ENCODE data around the gene MACROD2. TPM values are rescaled to one million over a fixed set of nuclear protein-coding genes. Genes with fewer than 3 reads are reported as not detected.

Gene MACROD2
- polyA plus RNA-seq, 4 donors, result 1.00 to 4.8 (median 1.4) TPM

- no peak for FAIRE-seq
- no peaks in the 10 kb centered on the region for H3K36me3 ChIP-seq (ENCODE audit: control insufficient read depth in 3 of 3, insufficient read depth in 2 of 3, low read depth in 1 of 3, low read length in 3 of 3)
- peaks cover 0 to 1% of the 10 kb centered on the region in 2 donors for H3K9me3 ChIP-seq (ENCODE audit: control insufficient read depth in 2 of 2, insufficient read depth in 1 of 2, low read depth in 1 of 2, low read length in 1 of 2)
- H3K4me3 ChIP-seq (ENCODE audit: low read depth in 1 of 3, low read length in 3 of 3), result no peak overlapping the region
- peak; percentile 54 to 87 for DNase-seq
- 32 to 65% (median 37%) methylated on average over 2 of the region's 2 CpGs for WGBS, 3 donors
- no peaks in the 10 kb centered on the region for H3K27me3 ChIP-seq (ENCODE audit: control insufficient read depth in 3 of 3, insufficient read depth in 3 of 3, low read length in 3 of 3)
- H3K4me1 ChIP-seq (ENCODE audit: control insufficient read depth in 3 of 3, insufficient read depth in 2 of 3, low read depth in 1 of 3, low read length in 2 of 3), result peaks cover 0 to 20% (median 0%) of the 10 kb centered on the region in 3 donors
- H3K27ac ChIP-seq (ENCODE audit: low read depth in 1 of 3, low read length in 2 of 3), result peak overlapping the region in 1 of 3 donors; percentile 55
These were observed 1602.0 kb downstream of the MACROD2 start for GRCh38 chr20:15597306-15597705.

DNA sequence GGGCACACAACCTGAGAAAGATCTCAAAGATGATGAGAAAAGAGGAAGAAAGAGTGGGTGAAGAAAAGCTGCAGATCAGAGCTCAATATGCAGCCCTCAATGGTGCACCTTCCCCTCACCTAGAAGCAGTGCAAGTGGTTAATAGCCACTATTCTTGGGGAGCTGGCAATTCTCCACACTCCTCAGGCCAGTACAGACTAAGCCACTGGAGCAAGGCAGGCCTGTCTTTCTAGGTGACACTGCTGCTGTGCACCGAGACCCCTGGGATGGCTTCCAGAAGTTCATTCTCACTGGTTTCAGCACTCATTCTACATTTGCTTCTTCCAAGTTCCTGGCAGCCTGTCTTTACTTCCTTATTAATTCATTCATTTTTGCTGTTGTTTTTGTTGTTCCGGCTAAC, 1604.6 kb downstream of the MACROD2 start:
- Histone ChIP-seq H3K27me3 (ENCODE audit: control insufficient read depth in 3 of 3, insufficient read depth in 3 of 3, low read length in 3 of 3) (no peaks in the 10 kb centered on the region), H3K27ac (ENCODE audit: low read depth in 1 of 3, low read length in 2 of 3) (peak overlapping the region in 1 of 3 donors; percentile 15), H3K36me3 (ENCODE audit: control insufficient read depth in 3 of 3, insufficient read depth in 2 of 3, low read depth in 1 of 3, low read length in 3 of 3) (no peaks in the 10 kb centered on the region), H3K4me3 (ENCODE audit: low read depth in 1 of 3, low read length in 3 of 3) (no peak overlapping the region), H3K4me1 (ENCODE audit: control insufficient read depth in 3 of 3, insufficient read depth in 2 of 3, low read depth in 1 of 3, low read length in 2 of 3) (peaks cover 0 to 16% (median 0%) of the 10 kb centered on the region in 3 donors), H3K9me3 (ENCODE audit: control insufficient read depth in 2 of 2, insufficient read depth in 1 of 2, low read depth in 1 of 2, low read length in 1 of 2) (peaks cover 0 to 1% of the 10 kb centered on the region in 2 donors)
- WGBS, 3 donors, result 90 to 91% (median 91%) methylated on average over 2 of the region's 2 CpGs
- DNase-seq, result no peak
- no peak for FAIRE-seq

GRCh38 chr20:15600565-15600964, 1605.2 kb downstream of the MACROD2 start:
- Histone ChIP-seq H3K36me3 (ENCODE audit: control insufficient read depth in 3 of 3, insufficient read depth in 2 of 3, low read depth in 1 of 3, low read length in 3 of 3) (no peaks in the 10 kb centered on the region), H3K27me3 (ENCODE audit: control insufficient read depth in 3 of 3, insufficient read depth in 3 of 3, low read length in 3 of 3) (no peaks in the 10 kb centered on the region), H3K27ac (ENCODE audit: low read depth in 1 of 3, low read length in 2 of 3) (peak overlapping the region in 1 of 3 donors; percentile 15), H3K4me3 (ENCODE audit: low read depth in 1 of 3, low read length in 3 of 3) (no peak overlapping the region), H3K9me3 (ENCODE audit: control insufficient read depth in 2 of 2, insufficient read depth in 1 of 2, low read depth in 1 of 2, low read length in 1 of 2) (peaks cover 0 to 1% of the 10 kb centered on the region in 2 donors), H3K4me1 (ENCODE audit: control insufficient read depth in 3 of 3, insufficient read depth in 2 of 3, low read depth in 1 of 3, low read length in 2 of 3) (peaks cover 0 to 16% (median 0%) of the 10 kb centered on the region in 3 donors)
- 85 to 90% (median 87%) methylated on average over 2 of the region's 2 CpGs for WGBS, 3 donors
- FAIRE-seq (no peak), DNase-seq (peak in 1 of 2 donors; percentile 13)

- DNase-seq (peak in 1 of 2 donors; percentile 16), FAIRE-seq (no peak)
- peaks cover 0 to 1% of the 10 kb centered on the region in 2 donors for H3K9me3 ChIP-seq (ENCODE audit: control insufficient read depth in 2 of 2, insufficient read depth in 1 of 2, low read depth in 1 of 2, low read length in 1 of 2)
- no peaks in the 10 kb centered on the region for H3K27me3 ChIP-seq (ENCODE audit: control insufficient read depth in 3 of 3, insufficient read depth in 3 of 3, low read length in 3 of 3)
- H3K36me3 ChIP-seq (ENCODE audit: control insufficient read depth in 3 of 3, insufficient read depth in 2 of 3, low read depth in 1 of 3, low read length in 3 of 3), result no peaks in the 10 kb centered on the region
- H3K4me1 ChIP-seq (ENCODE audit: control insufficient read depth in 3 of 3, insufficient read depth in 2 of 3, low read depth in 1 of 3, low read length in 2 of 3), result peaks cover 0 to 7% (median 0%) of the 10 kb centered on the region in 3 donors
- no peak overlapping the region for H3K4me3 ChIP-seq (ENCODE audit: low read depth in 1 of 3, low read length in 3 of 3)
- H3K27ac ChIP-seq (ENCODE audit: low read depth in 1 of 3, low read length in 2 of 3), result no peak overlapping the region
These were observed 1608.2 kb downstream of the MACROD2 start for GRCh38 chr20:15603506-15603905.

DNA sequence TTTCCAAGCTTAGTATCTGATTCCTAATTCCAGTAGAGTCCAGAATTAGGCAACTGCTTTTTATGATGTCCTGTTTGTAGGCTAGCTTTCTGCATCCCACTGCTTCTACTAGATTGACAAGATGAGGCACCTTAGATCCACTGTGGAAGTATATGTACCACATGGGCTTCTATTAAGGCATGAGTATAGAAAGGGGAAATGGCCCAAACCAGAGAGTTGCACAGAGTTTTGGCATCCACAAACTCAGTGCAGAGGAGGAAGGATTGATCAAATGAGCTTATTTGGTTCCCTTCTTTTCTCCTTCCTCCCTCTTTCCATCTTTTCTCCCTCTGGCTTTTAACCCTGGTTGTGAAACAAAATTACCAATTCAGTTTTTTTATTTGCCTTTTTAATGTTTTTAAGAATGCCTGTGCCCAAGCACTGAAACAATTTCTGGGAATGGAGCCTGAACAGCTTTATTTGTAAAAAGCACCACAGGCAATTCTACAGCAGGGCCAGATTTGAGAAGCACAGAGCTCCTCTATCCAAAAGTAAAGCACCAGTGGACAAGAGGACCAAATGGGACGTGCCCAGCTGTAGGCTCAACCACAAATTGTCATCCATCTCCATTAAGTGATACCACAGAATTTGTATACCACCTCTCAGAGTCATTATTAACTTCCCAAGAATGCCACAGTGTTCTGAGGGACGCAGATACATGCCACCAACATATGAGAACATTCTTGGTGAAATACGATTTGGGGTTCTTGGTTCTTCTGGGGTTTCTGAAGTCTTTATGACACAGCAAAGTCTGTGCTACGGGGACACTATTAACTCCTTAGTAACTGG, 1608.9 kb downstream of the MACROD2 start:
- H3K36me3 ChIP-seq (ENCODE audit: control insufficient read depth in 3 of 3, insufficient read depth in 2 of 3, low read depth in 1 of 3, low read length in 3 of 3), result no peaks in the 10 kb centered on the region

GRCh38 chr20:15609921-15610320, 1614.6 kb downstream of the MACROD2 start:
- WGBS, 3 donors, result 64 to 71% (median 68%) methylated on average over 4 of the region's 4 CpGs
- Histone ChIP-seq H3K27me3 (ENCODE audit: control insufficient read depth in 3 of 3, insufficient read depth in 3 of 3, low read length in 3 of 3) (no peaks in the 10 kb centered on the region), H3K9me3 (ENCODE audit: control insufficient read depth in 2 of 2, insufficient read depth in 1 of 2, low read depth in 1 of 2, low read length in 1 of 2) (no peaks in the 10 kb centered on the region), H3K4me3 (ENCODE audit: low read depth in 1 of 3, low read length in 3 of 3) (no peak overlapping the region), H3K27ac (ENCODE audit: low read depth in 1 of 3, low read length in 2 of 3) (no peak overlapping the region), H3K4me1 (ENCODE audit: control insufficient read depth in 3 of 3, insufficient read depth in 2 of 3, low read depth in 1 of 3, low read length in 2 of 3) (no peaks in the 10 kb centered on the region), H3K36me3 (ENCODE audit: control insufficient read depth in 3 of 3, insufficient read depth in 2 of 3, low read depth in 1 of 3, low read length in 3 of 3) (no peaks in the 10 kb centered on the region)
- FAIRE-seq (no peak), DNase-seq (no peak)

More for the DNA sequence above, 1608.9 kb downstream of the MACROD2 start:
- Histone ChIP-seq H3K9me3 (ENCODE audit: control insufficient read depth in 2 of 2, insufficient read depth in 1 of 2, low read depth in 1 of 2, low read length in 1 of 2) (peaks cover 0 to 1% of the 10 kb centered on the region in 2 donors), H3K4me1 (ENCODE audit: control insufficient read depth in 3 of 3, insufficient read depth in 2 of 3, low read depth in 1 of 3, low read length in 2 of 3) (peaks cover 0 to 7% (median 0%) of the 10 kb centered on the region in 3 donors), H3K4me3 (ENCODE audit: low read depth in 1 of 3, low read length in 3 of 3) (no peak overlapping the region), H3K27ac (ENCODE audit: low read depth in 1 of 3, low read length in 2 of 3) (no peak overlapping the region), H3K27me3 (ENCODE audit: control insufficient read depth in 3 of 3, insufficient read depth in 3 of 3, low read length in 3 of 3) (no peaks in the 10 kb centered on the region)
- no peak for FAIRE-seq
- no peak for DNase-seq
- WGBS, 3 donors, result 56 to 71% (median 69%) methylated on average over 4 of the region's 4 CpGs

GRCh38 chr20:15610787-15611186, 1615.5 kb downstream of the MACROD2 start:
- WGBS, 3 donors, result 73 to 81% (median 80%) methylated on average over 2 of the region's 2 CpGs
- no peak for DNase-seq
- no peaks in the 10 kb centered on the region for H3K4me1 ChIP-seq (ENCODE audit: control insufficient read depth in 3 of 3, insufficient read depth in 2 of 3, low read depth in 1 of 3, low read length in 2 of 3)
- no peak overlapping the region for H3K27ac ChIP-seq (ENCODE audit: low read depth in 1 of 3, low read length in 2 of 3)
- H3K4me3 ChIP-seq (ENCODE audit: low read depth in 1 of 3, low read length in 3 of 3), result no peak overlapping the region
- no peaks in the 10 kb centered on the region for H3K9me3 ChIP-seq (ENCODE audit: control insufficient read depth in 2 of 2, insufficient read depth in 1 of 2, low read depth in 1 of 2, low read length in 1 of 2)
- H3K27me3 ChIP-seq (ENCODE audit: control insufficient read depth in 3 of 3, insufficient read depth in 3 of 3, low read length in 3 of 3), result no peaks in the 10 kb centered on the region
- FAIRE-seq, result no peak
- H3K36me3 ChIP-seq (ENCODE audit: control insufficient read depth in 3 of 3, insufficient read depth in 2 of 3, low read depth in 1 of 3, low read length in 3 of 3), result no peaks in the 10 kb centered on the region

DNA sequence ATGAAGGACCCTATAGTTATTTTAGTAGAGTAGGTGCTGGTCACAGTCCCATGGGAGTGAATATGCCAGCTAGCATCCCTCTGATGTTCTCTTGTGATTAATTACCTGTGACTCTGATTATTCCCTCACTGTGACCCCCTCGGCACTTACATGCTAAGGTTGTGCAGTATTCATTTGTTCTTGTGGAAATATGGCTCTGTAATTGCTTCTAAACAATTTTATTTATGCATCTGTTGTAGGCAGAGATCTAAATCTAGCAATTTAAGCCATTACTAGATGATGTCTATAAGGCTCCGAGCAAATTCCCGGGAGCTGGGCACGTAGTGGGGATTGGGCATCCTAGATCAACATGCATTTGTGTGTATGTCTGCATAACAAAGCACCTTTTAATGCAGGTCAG, 1616.2 kb downstream of the MACROD2 start:
- no peaks in the 10 kb centered on the region for H3K27me3 ChIP-seq (ENCODE audit: control insufficient read depth in 3 of 3, insufficient read depth in 3 of 3, low read length in 3 of 3)
- H3K4me1 ChIP-seq (ENCODE audit: control insufficient read depth in 3 of 3, insufficient read depth in 2 of 3, low read depth in 1 of 3, low read length in 2 of 3), result no peaks in the 10 kb centered on the region
- H3K4me3 ChIP-seq (ENCODE audit: low read depth in 1 of 3, low read length in 3 of 3), result no peak overlapping the region
- H3K36me3 ChIP-seq (ENCODE audit: control insufficient read depth in 3 of 3, insufficient read depth in 2 of 3, low read depth in 1 of 3, low read length in 3 of 3), result no peaks in the 10 kb centered on the region
- no peaks in the 10 kb centered on the region for H3K9me3 ChIP-seq (ENCODE audit: control insufficient read depth in 2 of 2, insufficient read depth in 1 of 2, low read depth in 1 of 2, low read length in 1 of 2)
- FAIRE-seq (no peak), DNase-seq (no peak)
- WGBS, 3 donors, result 92 to 95% (median 94%) methylated on average over 4 of the region's 4 CpGs
- no peak overlapping the region for H3K27ac ChIP-seq (ENCODE audit: low read depth in 1 of 3, low read length in 2 of 3)
